Adrenal gland (tissue), 5 donors: ENCODE results near the gene SH2D2A.

Experiments
- CTCF ChIP-seq, 6 experiments: fragments of 450-650 bp in 4 of 6; fragments of 200-600 bp in 2 of 6; sonication (generic) in 1 of 6; IDR thresholded peaks; 1 replicate in 5 of 6; 2 replicates in 1 of 6; pipeline versions ENCODE4 v1.5.1 to v1.8.0; 2016 to 2021; ENCODE audit warnings: antibody characterized with exemption in 6 of 6, mild to moderate bottlenecking in 2 of 6, moderate library complexity in 1 of 6
- POLR2A ChIP-seq, 2 donors: fragments of 450-650 bp; IDR thresholded peaks; one replicate each; pipeline ENCODE4 v1.6.1; 2017; ENCODE audit warnings: antibody characterized with exemption in 2 of 2, mild to moderate bottlenecking in 2 of 2, moderate library complexity in 1 of 2
- donor health status: DM: no; HTN: no; CAD: no.

GRCh38 chr1:156865258-156865657 lies 48.6 kb upstream of the SH2D2A start:
- no peak for TF ChIP-seq CTCF (IDR thresholded peaks at IDR 0.05)
- no peak for TF ChIP-seq POLR2A (IDR thresholded peaks at IDR 0.05)
